Thymus (tissue), 11 donors: Measurements from ENCODE around the gene NDRG3. TPM values are rescaled to one million over a fixed set of nuclear protein-coding genes. Genes with fewer than 3 reads are reported as not detected.

Experiments
- DNase-seq, 9 donors: peaks; one replicate each; pipeline ENCODE4 v3.0.0-alpha.2; 2013; ENCODE audit warnings: low spot score in 9 of 9, low read depth in 6 of 9, missing footprints in 1 of 9
- H3K27ac ChIP-seq, 2 donors: one replicate each; pipeline ENCODE4 v1.5.1; 2013; ENCODE audit warnings: control low read depth in 1 of 2, low read depth in 1 of 2, low read length in 1 of 2, mild to moderate bottlenecking in 1 of 2, moderate library complexity in 1 of 2
- H3K27me3 ChIP-seq, 2 donors: one replicate each; pipeline ENCODE4 v1.5.1; 2013; ENCODE audit warnings: low read length in 1 of 2; ENCODE audit not compliant: control insufficient read depth in 2 of 2, insufficient read depth in 1 of 2
- H3K36me3 ChIP-seq, 2 donors: one replicate each; pipeline ENCODE4 v1.5.1; 2013; ENCODE audit warnings: low read length in 1 of 2, mild to moderate bottlenecking in 1 of 2, moderate library complexity in 1 of 2; ENCODE audit not compliant: control insufficient read depth in 2 of 2, insufficient read depth in 2 of 2
- H3K4me1 ChIP-seq, 2 donors: one replicate each; pipeline ENCODE4 v1.5.1; 2013; ENCODE audit warnings: low read length in 2 of 2; ENCODE audit not compliant: control insufficient read depth in 2 of 2, insufficient read depth in 2 of 2
- H3K4me3 ChIP-seq, 2 donors: one replicate each; pipeline ENCODE4 v1.5.1; 2013; ENCODE audit warnings: low read length in 2 of 2, control low read depth in 1 of 2, mild to moderate bottlenecking in 1 of 2
- H3K9me3 ChIP-seq, 2 donors: one replicate each; pipeline ENCODE4 v1.5.1; 2013; ENCODE audit warnings: low read length in 1 of 2, mild to moderate bottlenecking in 1 of 2; ENCODE audit not compliant: control insufficient read depth in 2 of 2, insufficient read depth in 1 of 2
- WGBS: extraction: QIAGEN DNeasy Blood & Tissue Kit; methylation state at CpG from one replicate; pipeline ENCODE4 v1.1.7; 2013; 5-methylcytosine and 5-hydroxymethylcytosine counted together
- polyA plus RNA-seq: library from polyadenylated mRNA; stranded (reverse); fragments of 200-250 nt; gene quantifications from one replicate; pipeline ENCODE4 v1.2.3, GENCODE V29; 2013
- total RNA-seq: library from RNA; stranded (reverse); fragments of 120-200 nt; gene quantifications from one replicate; pipeline ENCODE4 v1.2.4, GENCODE V29; 2013
- donor health status: healthy.

The NDRG3 gene
- total and polyA plus RNA-seq, 2 donors = 15.3 to 18.9 TPM

DNA sequence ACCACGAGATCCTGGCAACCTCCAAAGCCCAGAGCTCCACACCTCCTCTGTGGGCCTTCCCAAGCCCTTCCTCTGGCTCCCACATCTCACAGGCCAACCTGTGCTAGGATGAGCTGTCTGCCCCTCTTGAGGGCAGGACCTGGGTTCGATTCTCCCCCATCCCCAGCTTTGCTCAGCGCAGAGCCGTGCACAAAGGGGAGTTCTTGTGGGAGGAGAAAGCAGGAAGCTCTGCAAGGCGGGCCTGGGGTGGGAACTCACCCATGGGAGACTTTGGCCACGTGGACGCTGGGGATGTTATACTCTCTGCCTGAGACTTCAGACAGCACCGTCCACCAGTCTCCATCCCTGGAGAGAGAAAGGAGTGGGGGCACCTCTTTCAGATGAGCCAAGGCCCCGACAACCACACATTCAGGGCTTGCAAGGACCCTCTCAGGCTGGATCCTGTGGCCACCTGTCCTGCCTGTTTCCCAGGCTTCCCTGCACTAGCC lies 112.6 kb downstream of the NDRG3 start:
- Histone ChIP-seq H3K27me3 (no peaks in the 10 kb centered on the region), H3K27ac (no peak overlapping the region), H3K36me3 (peaks cover 24 to 57% of the 10 kb centered on the region in 2 donors), H3K4me3 (no peak overlapping the region), H3K9me3 (no peaks in the 10 kb centered on the region), H3K4me1 (peaks cover 19 to 21% of the 10 kb centered on the region in 2 donors)
- no peak for DNase-seq
- WGBS = 96% methylated on average over 9 of the region's 9 CpGs

DNA sequence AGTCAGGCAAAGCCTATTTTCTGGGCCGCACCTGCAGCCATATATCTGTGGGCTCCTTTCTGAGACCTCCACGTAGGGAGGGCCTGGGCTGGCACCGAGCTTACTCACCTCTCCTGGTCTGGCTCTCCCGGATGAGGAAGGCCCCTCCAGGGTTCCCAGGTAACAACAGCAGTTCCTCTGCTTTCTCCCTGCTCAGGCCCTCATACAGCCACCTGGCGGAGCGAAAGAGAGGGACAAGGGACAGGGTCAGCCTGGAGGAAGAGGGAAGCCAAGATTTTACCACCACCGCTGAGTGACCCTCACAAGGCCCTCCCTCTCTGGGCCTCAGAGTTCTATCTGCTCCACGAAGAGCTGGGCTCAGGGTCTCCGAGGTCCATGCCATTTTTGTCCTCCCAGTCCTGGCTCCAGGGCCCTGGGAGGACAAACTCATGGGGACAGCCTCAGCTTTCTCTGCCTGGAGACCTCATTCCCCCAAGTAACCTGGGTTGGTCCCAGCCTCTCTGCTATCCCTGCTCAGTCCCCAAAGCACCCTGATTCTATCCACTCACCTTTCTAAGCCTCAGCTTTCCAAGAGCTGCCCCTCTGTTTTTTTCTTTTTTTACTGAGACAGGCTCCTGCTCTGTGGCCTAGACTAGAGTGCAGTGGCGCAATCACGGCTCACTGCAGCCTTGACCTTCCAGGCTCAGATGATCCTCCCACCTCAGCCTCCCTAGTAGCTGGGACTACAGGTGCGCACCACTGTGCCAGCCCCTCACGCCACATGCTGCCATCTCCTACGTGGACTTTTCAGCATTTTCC lies 113.2 kb downstream of the NDRG3 start:
- H3K36me3 ChIP-seq = peaks cover 24 to 61% of the 10 kb centered on the region in 2 donors
- no peaks in the 10 kb centered on the region for H3K9me3 ChIP-seq
- H3K27me3 ChIP-seq = no peaks in the 10 kb centered on the region
- DNase-seq = no peak
- WGBS = 95% methylated on average over 14 of the region's 14 CpGs
- H3K4me3 ChIP-seq = no peak overlapping the region
- H3K4me1 ChIP-seq = peaks cover 19 to 21% of the 10 kb centered on the region in 2 donors
- no peak overlapping the region for H3K27ac ChIP-seq

DNA sequence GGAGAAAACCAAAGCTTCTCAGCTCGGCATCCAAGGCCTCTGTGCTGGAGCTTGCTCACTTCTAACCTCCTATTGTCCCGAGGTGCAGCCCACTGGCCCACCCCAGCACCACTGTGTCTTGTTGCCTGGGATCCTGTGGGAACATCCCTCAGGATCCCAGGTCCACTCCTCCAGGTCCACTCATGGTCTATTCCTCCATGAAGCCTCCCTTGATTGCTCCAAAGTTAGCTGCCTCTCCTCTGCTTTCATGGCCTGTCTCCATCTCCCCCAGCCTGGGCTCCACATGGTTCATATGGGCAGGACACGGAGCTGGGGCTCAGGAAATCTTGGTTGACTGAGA lies 113.8 kb downstream of the NDRG3 start:
- 96% methylated on average over 3 of the region's 3 CpGs for WGBS
- H3K27ac ChIP-seq = no peak overlapping the region
- H3K36me3 ChIP-seq = peaks cover 24 to 67% of the 10 kb centered on the region in 2 donors
- H3K9me3 ChIP-seq = no peaks in the 10 kb centered on the region
- H3K4me1 ChIP-seq = peaks cover 19 to 21% of the 10 kb centered on the region in 2 donors
- DNase-seq = no peak
- H3K4me3 ChIP-seq = no peak overlapping the region
- no peaks in the 10 kb centered on the region for H3K27me3 ChIP-seq

DNA sequence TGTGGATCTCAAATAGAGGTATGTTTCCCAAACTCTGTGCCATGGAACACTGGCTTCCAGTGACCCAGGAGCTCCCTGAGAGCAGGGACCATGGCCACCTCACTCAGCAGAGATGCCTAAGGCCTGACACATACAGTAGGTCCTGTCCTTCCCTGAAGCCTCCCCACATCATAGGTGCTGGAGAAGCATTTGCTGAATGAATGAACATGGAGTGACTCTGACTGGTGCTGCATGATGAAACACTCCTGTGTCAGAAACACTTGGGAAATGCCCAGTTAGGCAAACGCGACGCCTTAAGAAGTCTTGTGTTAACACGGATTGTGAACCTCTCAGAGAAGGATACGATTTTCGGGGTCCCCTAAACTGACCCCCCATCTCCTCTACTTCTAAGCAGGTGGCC lies 114.2 kb downstream of the NDRG3 start:
- peaks cover 24 to 69% of the 10 kb centered on the region in 2 donors for H3K36me3 ChIP-seq
- DNase-seq = no peak
- WGBS = 97% methylated on average over 6 of the region's 6 CpGs
- H3K4me3 ChIP-seq = no peak overlapping the region
- no peak overlapping the region for H3K27ac ChIP-seq
- no peaks in the 10 kb centered on the region for H3K27me3 ChIP-seq
- no peaks in the 10 kb centered on the region for H3K9me3 ChIP-seq
- peaks cover 19 to 21% of the 10 kb centered on the region in 2 donors for H3K4me1 ChIP-seq

DNA sequence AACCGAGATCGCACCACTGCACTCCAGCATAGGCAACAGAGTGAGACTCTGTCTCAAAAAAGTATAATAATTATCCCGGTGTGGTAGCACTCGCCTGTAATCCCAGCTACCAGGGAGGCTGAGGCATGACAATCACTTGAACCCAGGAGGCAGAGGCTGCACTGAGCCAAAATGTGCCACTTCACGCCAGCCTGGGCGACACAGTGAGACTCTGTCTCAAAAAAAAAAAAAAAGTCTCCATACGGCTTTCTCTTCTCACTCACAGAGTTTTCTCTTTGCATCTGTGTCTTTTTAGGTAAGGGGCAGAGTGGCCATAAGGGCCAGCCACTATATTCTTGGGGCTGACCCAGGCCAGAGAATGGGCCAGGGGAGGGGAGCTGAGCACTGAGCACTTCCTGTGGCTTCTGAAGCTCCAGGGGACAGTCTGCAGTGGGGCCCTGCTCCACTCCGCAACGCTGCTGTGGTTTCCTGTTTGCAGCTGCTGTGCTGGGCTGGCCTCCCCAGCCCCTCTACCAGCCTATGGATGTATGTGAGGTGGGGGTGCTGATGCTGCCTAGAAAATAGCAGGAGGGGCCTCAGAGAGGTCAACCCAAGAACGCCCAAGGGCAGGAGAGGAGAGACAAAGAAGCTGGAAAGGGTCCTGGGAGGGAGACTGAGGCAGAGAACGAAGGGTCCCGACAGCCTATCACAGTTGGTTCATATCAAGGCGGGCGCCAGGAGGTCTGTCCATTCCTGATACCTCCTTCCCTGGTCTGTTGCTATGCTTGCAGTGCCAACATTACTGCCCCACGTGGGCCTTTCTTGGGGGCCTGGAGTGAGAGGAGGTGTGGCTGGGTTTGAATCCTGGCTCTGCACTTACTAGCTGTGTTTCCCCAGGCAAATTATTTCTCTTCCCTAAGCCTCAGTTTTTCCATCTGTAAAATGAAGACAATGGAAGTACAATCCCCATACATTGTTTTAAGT lies 115.9 kb downstream of the NDRG3 start:
- Histone ChIP-seq H3K27me3 (no peaks in the 10 kb centered on the region), H3K27ac (peak overlapping the region; percentile 74 to 80), H3K9me3 (no peaks in the 10 kb centered on the region), H3K4me1 (peaks cover 19 to 21% of the 10 kb centered on the region in 2 donors), H3K36me3 (peaks cover 24 to 70% of the 10 kb centered on the region in 2 donors), H3K4me3 (peak overlapping the region; percentile 8 to 21)
- peak in 6 of 9 donors; percentile 11 to 83 (median 62) for DNase-seq
- WGBS = 42% methylated on average over 15 of the region's 15 CpGs

DNA sequence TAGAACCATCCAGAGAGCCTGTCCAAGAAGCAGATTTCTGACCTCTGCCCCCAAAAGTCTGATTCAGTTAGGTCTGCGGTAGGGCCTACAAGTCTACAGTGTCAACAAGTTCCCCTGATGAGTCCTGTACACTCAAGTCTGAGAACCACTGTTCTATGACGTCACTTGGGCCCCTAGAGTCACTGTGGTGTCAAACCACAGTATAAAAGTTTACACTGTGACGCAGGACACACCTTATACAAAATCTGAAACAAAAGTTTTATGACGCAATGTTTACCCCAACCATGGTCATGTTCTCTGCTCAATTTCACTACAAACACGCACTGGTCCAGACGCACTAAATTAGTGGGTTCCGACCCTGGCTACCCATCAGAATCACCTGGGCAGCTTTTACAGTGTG lies 117.8 kb downstream of the NDRG3 start:
- H3K36me3 ChIP-seq = peaks cover 17 to 68% of the 10 kb centered on the region in 2 donors
- 90% methylated on average over 7 of the region's 7 CpGs for WGBS
- H3K4me1 ChIP-seq = peaks cover 19 to 21% of the 10 kb centered on the region in 2 donors
- H3K27me3 ChIP-seq = no peaks in the 10 kb centered on the region
- H3K9me3 ChIP-seq = no peaks in the 10 kb centered on the region
- no peak overlapping the region for H3K4me3 ChIP-seq
- DNase-seq = no peak
- H3K27ac ChIP-seq = no peak overlapping the region

DNA sequence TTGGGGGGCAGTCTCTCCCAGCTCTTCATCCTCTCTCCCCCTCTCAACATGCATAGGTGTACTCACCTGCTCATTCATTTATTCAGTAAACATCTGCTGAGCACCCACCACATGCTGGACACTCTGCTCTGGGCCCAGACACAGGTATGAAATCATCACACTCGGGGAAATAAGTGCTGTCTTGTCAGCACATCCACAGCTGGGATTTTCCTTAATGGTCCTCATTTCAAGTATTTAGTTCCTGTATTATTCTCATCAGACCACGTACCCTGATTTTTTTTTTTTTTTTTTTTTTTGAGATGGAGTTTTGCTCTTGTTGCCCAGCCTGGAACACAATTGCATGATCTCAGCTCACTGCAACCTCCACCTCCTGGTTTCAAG lies 121.0 kb downstream of the NDRG3 start:
- Histone ChIP-seq H3K9me3 (no peaks in the 10 kb centered on the region), H3K4me1 (peaks cover 7 to 10% of the 10 kb centered on the region in 2 donors), H3K36me3 (peaks cover 8 to 52% of the 10 kb centered on the region in 2 donors), H3K27ac (no peak overlapping the region), H3K27me3 (no peaks in the 10 kb centered on the region), H3K4me3 (no peak overlapping the region)
- DNase-seq = no peak
- 95% methylated on average over 2 of the region's 2 CpGs for WGBS

DNA sequence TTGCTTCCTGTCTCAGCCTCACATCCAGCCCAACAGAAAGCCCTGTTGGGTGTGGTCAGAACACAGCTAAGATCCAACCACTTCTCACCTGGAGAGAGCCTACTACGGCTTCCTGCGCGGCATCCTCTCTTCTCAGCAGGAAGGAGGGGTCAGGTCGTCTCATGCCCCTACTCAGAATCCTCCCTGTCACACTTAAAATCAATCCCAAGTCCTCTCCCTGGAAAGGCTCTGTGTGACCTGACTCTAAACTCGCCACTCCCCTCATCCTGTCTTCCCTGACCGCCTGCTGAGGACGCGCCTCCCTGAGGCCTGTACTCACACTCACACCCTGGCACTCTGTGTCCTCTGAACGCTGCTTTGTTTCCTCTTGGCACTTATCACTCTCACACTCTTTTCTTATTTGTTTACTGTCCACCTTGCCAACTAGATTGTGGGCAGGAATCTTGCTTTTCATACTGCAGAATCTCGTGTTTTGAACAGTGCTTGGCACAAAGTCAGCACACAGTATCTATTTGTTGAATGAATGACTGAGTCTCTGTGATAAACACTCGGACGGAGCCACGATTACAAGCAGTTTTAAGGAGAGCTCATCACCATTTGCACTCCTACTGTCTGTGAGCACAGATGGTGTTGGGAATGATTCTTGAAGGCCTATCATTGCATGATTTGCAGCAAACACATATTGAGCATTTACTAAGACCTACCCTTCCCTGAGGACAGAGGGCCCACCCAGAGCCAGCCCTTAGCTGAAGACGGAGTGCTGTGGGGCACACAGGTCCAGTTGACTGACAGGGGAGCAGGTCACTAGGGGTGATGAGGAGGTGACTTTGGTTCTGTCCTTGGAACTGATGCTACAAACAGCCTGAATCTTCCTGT lies 121.6 kb downstream of the NDRG3 start:
- peaks cover 8 to 52% of the 10 kb centered on the region in 2 donors for H3K36me3 ChIP-seq
- no peaks in the 10 kb centered on the region for H3K9me3 ChIP-seq
- H3K4me3 ChIP-seq = no peak overlapping the region
- no peaks in the 10 kb centered on the region for H3K27me3 ChIP-seq
- no peak for DNase-seq
- peaks cover 3 to 4% of the 10 kb centered on the region in 2 donors for H3K4me1 ChIP-seq
- H3K27ac ChIP-seq = no peak overlapping the region
- 87% methylated on average over 14 of the region's 14 CpGs for WGBS
